Upper lobe of left lung (tissue), 6 donors: ENCODE results near the gene RECQL5. TPM values are rescaled to one million over a fixed set of nuclear protein-coding genes. Genes with fewer than 3 reads are reported as not detected.

Experiments used
- ATAC-seq, 2 donors: fragments of 200-7000 bp; cut with Tn5 transposase; one replicate each; pipeline ENCODE4 v1.9.1; 2022; ENCODE audit warnings: mild to moderate bottlenecking in 2 of 2, moderate library complexity in 2 of 2; ENCODE audit not compliant: low FRiP score in 2 of 2
- DNase-seq, 2 donors: peaks; one replicate each; pipeline ENCODE4 v3.0.0-alpha.2; 2019 to 2020
- H3K27ac ChIP-seq, 4 donors: fragments of 200-600 bp; sonication (generic); one replicate each; pipeline ENCODE4 v1.5.1; 2016 to 2019
- H3K27me3 ChIP-seq, 4 donors: fragments of 200-600 bp; sonication (generic); one replicate each; pipeline ENCODE4 v1.5.1; 2017 to 2019
- H3K36me3 ChIP-seq, 4 donors: fragments of 200-600 bp; sonication (generic); one replicate each; pipeline ENCODE4 v1.5.1; 2016 to 2019
- H3K4me1 ChIP-seq, 4 donors: fragments of 200-600 bp; sonication (generic); one replicate each; pipeline ENCODE4 v1.5.1; 2018 to 2019
- H3K4me3 ChIP-seq, 4 donors: fragments of 200-600 bp; sonication (generic); one replicate each; pipeline ENCODE4 v1.5.1; 2017 to 2019; ENCODE audit warnings: mild to moderate bottlenecking in 2 of 4, moderate library complexity in 1 of 4
- H3K9me3 ChIP-seq, 4 donors: fragments of 200-600 bp; sonication (generic); one replicate each; pipeline ENCODE4 v1.5.1; 2018 to 2019
- EP300 ChIP-seq, 4 donors: sonication (generic); formaldehyde crosslinking; IDR thresholded peaks; one replicate each; pipeline ENCODE4 v1.5.1; 2017; ENCODE audit warnings: antibody characterized with exemption in 4 of 4, control low read depth in 2 of 4
- POLR2A ChIP-seq, 4 donors: fragments of 450-650 bp; IDR thresholded peaks; one replicate each; pipeline ENCODE4 v1.5.1; 2016 to 2017; ENCODE audit warnings: antibody characterized with exemption in 4 of 4, mild to moderate bottlenecking in 2 of 4
- POLR2AphosphoS5 ChIP-seq, 2 donors: sonication (generic); formaldehyde crosslinking; IDR thresholded peaks; one replicate each; pipeline ENCODE4 v1.5.1; 2017; ENCODE audit warnings: antibody characterized with exemption in 2 of 2
- WGBS, 2 donors: methylation state at CpG; one replicate each; pipeline ENCODE4 v1.1.5; 2017 to 2018; 5-methylcytosine and 5-hydroxymethylcytosine counted together
- total RNA-seq, 6 donors: library from RNA; depleted of rRNA in 4 of 6; stranded (reverse); fragments of >200 nt in 4 of 6; gene quantifications; one replicate each; pipeline versions ENCODE4 v1.1.0 to v1.2.1, GENCODE V29; 2016 to 2021
- TF ChIP-seq, protein P1 (sequence below), 6 experiments: fragments of 450-650 bp in 4 of 6; fragments of 200-600 bp in 2 of 6; sonication (generic) in 2 of 6; IDR thresholded peaks; one replicate each; pipeline ENCODE4 v1.5.1; 2016 to 2019; ENCODE audit warnings: antibody characterized with exemption in 6 of 6
- donor health status: DM: no; HTN: no; CAD: no; lungs with moderate emphysema.
- donor health status: DM: no; HTN: yes; CAD: no; lungs with severe emphysema.

RECQL5 gene
- total RNA-seq, 6 donors from 2014 or later, result 11.4 to 97.4 (median 41.4) TPM

DNA sequence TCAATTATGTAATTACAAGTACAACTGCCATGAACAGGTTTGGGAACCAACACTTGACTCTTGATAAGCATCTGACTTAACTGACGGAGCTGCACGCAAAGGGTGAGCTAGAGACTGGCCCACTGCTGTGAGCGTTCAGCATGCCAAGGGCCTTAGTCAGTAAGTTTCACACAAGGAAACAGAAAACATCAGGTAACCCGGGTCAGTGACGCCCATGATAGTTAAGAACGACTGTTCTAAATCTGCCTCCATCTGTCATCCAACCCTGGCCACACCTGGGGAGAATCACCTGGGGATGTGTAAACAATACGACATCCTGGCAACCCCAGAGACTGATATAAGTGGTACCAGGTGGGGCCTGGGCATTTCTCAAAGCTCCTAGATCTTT lies 21.5 kb downstream of the RECQL5 start:
- 51 to 65% methylated on average over 7 of the region's 7 CpGs for WGBS, 2 donors
- Histone ChIP-seq H3K4me1 (peaks cover 10 to 49% (median 23%) of the 10 kb centered on the region in 4 donors), H3K27ac (peak overlapping the region; percentile 87 to 93 (median 91)), H3K27me3 (no peaks in the 10 kb centered on the region), H3K4me3 (no peak overlapping the region), H3K36me3 (peaks cover 5 to 28% (median 15%) of the 10 kb centered on the region in 4 donors), H3K9me3 (no peaks in the 10 kb centered on the region)
- TF ChIP-seq, protein P1, sequence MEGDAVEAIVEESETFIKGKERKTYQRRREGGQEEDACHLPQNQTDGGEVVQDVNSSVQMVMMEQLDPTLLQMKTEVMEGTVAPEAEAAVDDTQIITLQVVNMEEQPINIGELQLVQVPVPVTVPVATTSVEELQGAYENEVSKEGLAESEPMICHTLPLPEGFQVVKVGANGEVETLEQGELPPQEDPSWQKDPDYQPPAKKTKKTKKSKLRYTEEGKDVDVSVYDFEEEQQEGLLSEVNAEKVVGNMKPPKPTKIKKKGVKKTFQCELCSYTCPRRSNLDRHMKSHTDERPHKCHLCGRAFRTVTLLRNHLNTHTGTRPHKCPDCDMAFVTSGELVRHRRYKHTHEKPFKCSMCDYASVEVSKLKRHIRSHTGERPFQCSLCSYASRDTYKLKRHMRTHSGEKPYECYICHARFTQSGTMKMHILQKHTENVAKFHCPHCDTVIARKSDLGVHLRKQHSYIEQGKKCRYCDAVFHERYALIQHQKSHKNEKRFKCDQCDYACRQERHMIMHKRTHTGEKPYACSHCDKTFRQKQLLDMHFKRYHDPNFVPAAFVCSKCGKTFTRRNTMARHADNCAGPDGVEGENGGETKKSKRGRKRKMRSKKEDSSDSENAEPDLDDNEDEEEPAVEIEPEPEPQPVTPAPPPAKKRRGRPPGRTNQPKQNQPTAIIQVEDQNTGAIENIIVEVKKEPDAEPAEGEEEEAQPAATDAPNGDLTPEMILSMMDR (IDR thresholded peaks at IDR 0.05), result no peak
- TF ChIP-seq POLR2AphosphoS5 (IDR thresholded peaks at IDR 0.05), result peak; percentile 49 to 54
- TF ChIP-seq EP300 (IDR thresholded peaks at IDR 0.05), result peak in 2 of 4 donors; percentile 90
- TF ChIP-seq POLR2A (IDR thresholded peaks at IDR 0.05), result no peak
- DNase-seq (peak in 1 of 2 donors; percentile 93), ATAC-seq (peak; percentile 57 to 87)

DNA sequence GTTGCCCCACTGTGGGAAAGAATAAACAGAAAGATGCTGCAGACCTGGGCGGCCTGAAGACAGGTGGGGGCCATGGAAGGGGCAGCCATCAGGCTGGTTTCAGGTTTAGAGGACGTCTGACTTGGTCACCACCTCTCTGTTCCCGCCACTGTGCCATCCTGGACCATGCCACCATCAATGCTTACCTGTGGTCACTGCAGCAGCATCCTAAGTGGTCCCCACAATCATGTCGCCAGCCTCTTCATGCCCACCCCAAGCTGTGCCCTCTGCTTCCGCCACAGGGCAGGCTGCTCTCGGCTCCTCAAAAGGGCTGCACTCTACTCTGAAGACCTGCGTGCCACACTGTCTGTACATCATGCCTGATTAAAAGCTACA lies 23.3 kb downstream of the RECQL5 start:
- peaks cover 0 to 15% (median 2%) of the 10 kb centered on the region in 4 donors for H3K36me3 ChIP-seq
- H3K27me3 ChIP-seq, result no peaks in the 10 kb centered on the region
- peaks cover 10 to 59% (median 27%) of the 10 kb centered on the region in 4 donors for H3K4me1 ChIP-seq
- peak overlapping the region in 3 of 4 donors; percentile 65 to 80 (median 75) for H3K27ac ChIP-seq
- no peak overlapping the region for H3K4me3 ChIP-seq
- DNase-seq (peak in 1 of 2 donors; percentile 22), ATAC-seq (no peak)
- no peaks in the 10 kb centered on the region for H3K9me3 ChIP-seq
- 95 to 98% methylated on average over 3 to 7 of the region's 7 CpGs for WGBS, 2 donors
- TF ChIP-seq POLR2AphosphoS5 (IDR thresholded peaks at IDR 0.05) (no peak), EP300 (IDR thresholded peaks at IDR 0.05) (no peak), POLR2A (IDR thresholded peaks at IDR 0.05) (no peak)
- TF ChIP-seq, protein P1 (IDR thresholded peaks at IDR 0.05), result no peak

DNA sequence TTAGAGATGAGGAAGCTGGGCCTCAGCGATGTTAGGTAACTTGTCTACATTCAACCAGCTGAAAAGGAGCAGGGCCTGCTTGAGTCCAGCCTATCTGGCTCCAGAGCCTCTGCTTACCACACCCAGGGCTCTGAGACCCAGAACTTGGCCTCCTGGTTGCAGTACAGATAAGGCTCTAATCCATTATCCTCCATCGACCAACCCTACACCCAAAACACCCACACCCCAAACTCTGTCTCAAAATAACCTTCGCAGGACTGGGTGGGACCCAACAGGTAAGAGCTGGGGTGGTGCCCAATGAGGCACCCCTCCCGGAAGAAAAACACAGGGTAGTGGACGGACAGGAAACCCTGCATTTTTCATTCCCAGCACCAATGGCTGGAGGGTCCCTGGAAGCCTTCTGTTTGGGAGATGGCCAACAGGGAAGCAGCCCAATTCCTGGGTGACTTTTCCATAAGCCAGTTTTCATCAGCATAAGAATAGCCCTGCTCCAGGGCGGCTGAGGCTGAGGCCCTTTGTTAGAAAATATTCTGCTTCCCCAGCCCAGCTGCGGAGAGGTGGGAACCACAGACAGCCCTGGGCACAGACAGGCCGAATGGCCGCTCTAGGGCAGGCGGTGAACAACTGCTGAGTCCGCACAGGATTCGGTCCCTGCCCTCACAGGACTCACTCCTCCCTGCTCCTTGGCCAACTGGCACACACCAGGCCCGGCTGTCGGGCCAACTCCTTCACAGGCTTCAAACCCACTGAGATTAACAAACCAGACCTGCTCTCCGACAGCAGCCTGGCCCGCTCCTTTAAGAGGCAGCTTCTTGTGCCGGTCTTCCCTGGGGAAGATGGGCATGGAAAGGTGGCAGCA lies 23.9 kb downstream of the RECQL5 start:
- Histone ChIP-seq H3K4me1 (peaks cover 10 to 59% (median 27%) of the 10 kb centered on the region in 4 donors), H3K4me3 (no peak overlapping the region), H3K27me3 (no peaks in the 10 kb centered on the region), H3K9me3 (no peaks in the 10 kb centered on the region), H3K36me3 (peaks cover 0 to 13% (median 0%) of the 10 kb centered on the region in 4 donors), H3K27ac (peak overlapping the region; percentile 57 to 80 (median 70))
- WGBS, 2 donors, result 80 to 85% methylated on average over 13 to 17 of the region's 17 CpGs
- DNase-seq (peak in 1 of 2 donors; percentile 62), ATAC-seq (no peak)
- TF ChIP-seq EP300 (IDR thresholded peaks at IDR 0.05), result peak in 1 of 4 donors; percentile 35
- TF ChIP-seq, protein P1 (IDR thresholded peaks at IDR 0.05), result no peak

DNA sequence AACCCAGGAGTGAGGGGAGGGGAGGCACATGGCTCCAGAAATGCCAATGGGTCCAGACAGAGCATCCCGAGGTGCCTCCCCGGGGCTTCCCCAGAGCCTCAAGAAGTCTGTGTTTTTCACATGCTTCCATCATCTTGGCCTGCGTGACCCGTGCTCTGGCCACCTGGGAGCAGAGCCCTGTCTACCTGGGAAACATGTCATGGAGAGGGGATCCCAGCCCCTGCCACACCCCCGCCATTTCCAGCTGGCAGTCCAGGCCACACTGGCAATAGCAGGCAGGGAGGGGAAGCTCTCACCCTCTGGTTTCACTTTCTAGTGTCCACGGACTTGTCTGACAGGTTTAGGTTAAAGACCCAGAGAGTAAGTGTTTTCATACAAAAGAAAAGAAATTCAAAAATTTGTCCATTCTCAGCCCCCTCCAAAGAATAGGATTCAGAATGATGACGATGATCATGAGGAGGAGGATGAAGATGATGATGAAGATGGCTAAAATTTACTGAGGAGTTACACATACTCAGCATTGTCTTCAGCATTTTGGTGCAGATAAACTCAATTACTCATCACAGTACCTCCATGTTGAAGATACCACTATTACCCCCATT lies 24.7 kb downstream of the RECQL5 start:
- peaks cover 10 to 60% (median 27%) of the 10 kb centered on the region in 4 donors for H3K4me1 ChIP-seq

More for the DNA sequence above, 24.7 kb downstream of the RECQL5 start:
- no peak overlapping the region for H3K4me3 ChIP-seq
- peaks cover 0 to 13% (median 0%) of the 10 kb centered on the region in 4 donors for H3K36me3 ChIP-seq
- TF ChIP-seq POLR2AphosphoS5 (IDR thresholded peaks at IDR 0.05) (no peak), POLR2A (IDR thresholded peaks at IDR 0.05) (no peak), EP300 (IDR thresholded peaks at IDR 0.05) (no peak)
- TF ChIP-seq, protein P1 (IDR thresholded peaks at IDR 0.05), result no peak
- 66 to 69% methylated on average over 7 of the region's 7 CpGs for WGBS, 2 donors
- no peak for ATAC-seq
- H3K27ac ChIP-seq, result peak overlapping the region; percentile 57 to 80 (median 70)
- DNase-seq, result peak; percentile 33 to 59
- no peaks in the 10 kb centered on the region for H3K9me3 ChIP-seq
- H3K27me3 ChIP-seq, result no peaks in the 10 kb centered on the region
